Diencephalon (tissue), 1 donor: ENCODE results near the gene SURF4. TPM values are rescaled to one million over a fixed set of nuclear protein-coding genes. Genes with fewer than 3 reads are reported as not detected.

Experiments used
- small RNA-seq: library from RNA; depleted of rRNA; stranded (forward); fragments of <200 nt; gene quantifications from one replicate; pipeline ENCODE3, GENCODE V24; 2014
- total RNA-seq: library from RNA; depleted of rRNA; stranded (reverse); fragments of >200 nt; gene quantifications from one replicate; pipeline ENCODE4 v1.2.3, GENCODE V29; 2014

SURF4 gene
- 91.3 TPM for total RNA-seq

DNA sequence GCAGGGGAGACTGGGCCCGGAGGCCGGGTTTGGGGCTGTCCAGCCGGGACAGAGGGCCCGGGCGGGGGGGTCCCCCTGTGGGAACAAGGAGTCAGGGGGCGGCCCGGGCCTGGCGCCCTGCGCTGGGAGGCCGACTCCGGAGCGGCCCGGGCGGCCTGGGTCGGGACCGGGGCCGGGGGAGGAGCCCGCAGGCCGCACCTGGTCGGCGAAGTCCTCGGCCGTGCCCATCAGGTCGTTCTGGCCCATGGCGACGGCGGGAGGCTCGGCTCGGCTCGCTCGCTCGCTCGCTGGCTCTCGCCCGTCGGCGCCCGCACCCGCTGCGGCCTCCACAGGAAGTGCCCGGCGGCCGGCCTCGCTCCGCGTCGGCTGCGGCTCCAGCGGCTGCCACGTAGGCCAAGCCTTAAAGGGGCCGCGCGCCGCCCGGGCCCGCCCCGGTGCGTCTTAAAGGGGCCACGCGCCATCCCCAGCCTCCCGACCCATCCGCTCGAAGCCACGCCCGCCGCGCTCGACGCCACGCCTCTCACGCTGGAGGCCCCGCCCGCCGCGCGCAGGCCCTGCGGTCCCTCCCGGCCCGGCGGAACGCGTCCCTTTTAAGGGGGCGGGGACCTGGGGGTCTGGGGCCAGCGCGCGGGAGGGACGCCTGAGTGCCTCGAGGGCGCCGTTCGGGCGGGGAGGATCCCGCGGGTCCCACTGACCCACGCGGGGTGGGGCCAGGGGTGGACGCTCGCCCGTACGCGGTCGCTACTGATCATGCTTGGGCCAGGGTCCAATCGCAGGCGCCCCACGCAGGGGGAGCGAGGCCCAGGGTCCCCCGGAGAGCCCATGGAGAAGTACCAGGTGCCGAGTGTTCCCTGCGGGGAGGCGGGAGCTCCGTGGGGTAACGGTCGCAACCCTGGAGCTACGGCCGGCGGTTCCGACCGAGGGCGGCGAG lies at the start of gene SURF4, which contains the start of gene STKLD1:
Gene SURF4 (minus strand): TSS at position 337 of the 931 bp plus-strand sequence. CDS start 91 bp downstream, at position 246.
Gene STKLD1 (plus strand): TSS at position 643 of the 931 bp plus-strand sequence. CDS start 108 bp downstream, at position 751.

DNA sequence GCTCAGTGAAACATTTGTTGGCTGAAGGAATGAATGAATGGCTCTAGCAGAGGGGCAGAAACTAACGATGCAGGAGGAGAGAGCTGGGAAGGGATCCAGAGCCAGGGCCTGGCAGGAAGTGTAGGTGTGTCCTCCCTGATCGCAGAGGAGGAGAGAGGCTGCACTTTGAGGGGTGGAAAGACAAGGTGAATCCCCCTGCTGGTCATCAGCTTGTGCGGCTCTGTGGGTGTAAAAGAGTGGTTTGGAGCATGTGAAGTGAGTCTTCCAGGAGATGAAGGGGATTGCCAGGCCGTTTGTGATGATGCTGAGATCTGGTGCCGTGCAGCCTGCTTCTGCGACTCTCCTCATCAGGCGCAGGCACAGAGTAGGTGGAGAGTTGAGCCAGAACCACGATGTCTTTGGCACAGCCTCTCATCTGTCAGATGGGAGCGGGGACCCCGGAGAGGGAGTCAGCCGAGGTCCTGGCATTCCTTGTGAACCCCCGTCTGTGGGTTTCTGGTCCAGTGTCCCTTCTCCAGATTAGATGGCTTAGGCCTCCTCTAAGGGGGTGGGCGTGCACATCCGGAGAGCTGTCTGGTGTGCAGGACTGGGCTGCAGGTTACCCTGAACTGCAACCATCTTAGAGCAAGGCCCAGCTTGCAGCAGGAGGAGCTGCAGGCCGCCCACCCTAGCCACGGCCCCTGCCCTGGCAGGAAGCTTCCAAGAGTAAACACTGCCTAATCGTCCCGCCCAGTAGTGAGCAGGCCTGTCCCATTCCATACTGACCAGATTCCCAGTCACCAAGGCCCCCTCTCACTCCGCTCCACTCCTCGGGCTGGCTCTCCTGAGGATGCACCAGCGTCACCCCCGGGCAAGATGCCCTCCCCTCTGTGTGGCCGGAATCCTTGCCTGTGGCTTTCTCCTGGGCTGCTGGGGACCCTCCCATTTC lies 46.0 kb upstream of the SURF4 start, which contains the start of gene ADAMTS13:
Gene ADAMTS13 (plus strand): TSS at position 753 of the 928 bp plus-strand sequence. CDS start 77 bp downstream, at position 830.

DNA sequence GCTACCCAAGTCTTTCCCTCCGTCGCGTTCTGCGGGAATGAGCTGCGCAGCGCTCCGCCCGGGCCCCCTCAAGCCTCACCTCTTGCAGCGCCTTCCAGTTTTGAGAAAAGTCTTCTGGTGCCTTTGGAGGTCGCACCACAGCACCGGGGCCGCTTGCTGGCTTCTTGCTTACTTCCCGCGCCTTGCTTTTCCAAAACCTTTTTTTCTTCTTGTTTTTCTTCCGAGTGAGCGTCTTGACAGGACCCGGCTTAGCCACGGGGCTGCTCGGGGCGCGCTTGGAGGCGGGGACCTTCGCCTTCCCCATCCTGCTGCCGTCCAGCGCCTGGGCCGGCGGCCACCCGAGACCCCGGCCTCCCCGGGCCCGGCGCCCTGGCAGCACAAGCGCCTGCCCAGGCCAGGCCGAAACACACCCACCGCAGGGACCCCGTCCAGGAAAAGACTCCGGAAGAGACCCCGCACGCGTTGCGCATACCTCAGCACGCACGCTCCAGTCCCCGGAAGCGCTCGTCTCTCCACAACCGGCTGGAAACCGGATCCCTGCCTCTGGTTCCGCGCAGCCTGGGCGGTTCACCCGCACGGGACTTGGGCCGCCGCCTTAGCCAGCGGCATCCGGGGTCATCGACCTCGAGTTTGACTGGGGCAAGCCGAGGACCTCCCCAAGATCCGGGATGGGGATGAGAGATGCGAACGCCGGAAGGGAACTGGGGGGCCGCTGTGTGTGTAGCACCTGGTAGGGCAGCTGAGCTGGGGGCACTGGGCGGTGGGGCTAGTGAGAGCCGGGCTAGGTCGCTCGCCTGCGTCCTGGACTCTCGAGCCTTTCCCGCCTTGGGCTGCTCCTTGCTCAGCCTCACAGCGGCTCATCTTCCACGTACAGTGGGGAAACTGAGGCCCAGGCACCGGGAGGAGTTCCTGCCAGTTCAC lies 41.9 kb upstream of the SURF4 start, which contains the start of gene REXO4:
Gene REXO4 (minus strand): TSS at position 470 of the 921 bp plus-strand sequence. CDS start 166 bp downstream, at position 304.

DNA sequence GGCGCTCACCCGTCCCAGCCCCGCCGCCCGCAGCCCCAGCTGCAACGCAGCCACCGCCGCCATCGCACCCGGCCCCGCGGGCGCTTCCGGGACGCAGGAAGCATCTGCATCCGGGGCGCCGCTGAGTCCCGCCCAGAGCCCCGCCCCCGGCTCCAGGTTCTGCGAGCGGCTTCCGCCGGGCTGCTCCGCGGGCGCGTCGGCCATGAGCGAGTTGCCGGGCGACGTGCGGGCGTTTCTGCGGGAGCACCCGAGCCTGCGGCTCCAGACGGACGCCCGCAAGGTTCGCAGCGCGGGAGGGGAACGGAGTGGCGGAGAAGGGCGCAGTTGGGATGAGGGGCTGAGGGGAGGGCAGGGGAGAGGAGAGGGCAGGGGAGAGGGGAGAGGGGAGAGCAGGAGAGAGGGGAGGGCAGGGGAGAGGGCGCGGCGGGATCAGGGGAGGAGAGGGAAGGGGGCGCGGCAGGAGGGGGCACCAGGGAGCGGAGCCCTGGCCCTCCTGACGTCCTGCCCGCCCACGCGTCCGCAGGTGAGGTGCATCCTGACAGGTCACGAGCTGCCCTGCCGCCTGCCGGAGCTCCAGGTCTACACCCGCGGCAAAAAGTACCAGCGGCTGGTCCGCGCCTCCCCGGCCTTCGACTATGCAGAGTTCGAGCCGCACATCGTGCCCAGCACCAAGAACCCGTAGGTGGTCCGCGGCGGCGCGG lies 19.3 kb downstream of the SURF4 start, which contains the start of the genes SURF1 and SURF2:
Gene SURF1 (minus strand): TSS at position 97 of the 701 bp plus-strand sequence. CDS start 34 bp downstream, at position 63.
Gene SURF2 (plus strand): TSS at position 160 of the 701 bp plus-strand sequence. CDS start 43 bp downstream, at position 203.

DNA sequence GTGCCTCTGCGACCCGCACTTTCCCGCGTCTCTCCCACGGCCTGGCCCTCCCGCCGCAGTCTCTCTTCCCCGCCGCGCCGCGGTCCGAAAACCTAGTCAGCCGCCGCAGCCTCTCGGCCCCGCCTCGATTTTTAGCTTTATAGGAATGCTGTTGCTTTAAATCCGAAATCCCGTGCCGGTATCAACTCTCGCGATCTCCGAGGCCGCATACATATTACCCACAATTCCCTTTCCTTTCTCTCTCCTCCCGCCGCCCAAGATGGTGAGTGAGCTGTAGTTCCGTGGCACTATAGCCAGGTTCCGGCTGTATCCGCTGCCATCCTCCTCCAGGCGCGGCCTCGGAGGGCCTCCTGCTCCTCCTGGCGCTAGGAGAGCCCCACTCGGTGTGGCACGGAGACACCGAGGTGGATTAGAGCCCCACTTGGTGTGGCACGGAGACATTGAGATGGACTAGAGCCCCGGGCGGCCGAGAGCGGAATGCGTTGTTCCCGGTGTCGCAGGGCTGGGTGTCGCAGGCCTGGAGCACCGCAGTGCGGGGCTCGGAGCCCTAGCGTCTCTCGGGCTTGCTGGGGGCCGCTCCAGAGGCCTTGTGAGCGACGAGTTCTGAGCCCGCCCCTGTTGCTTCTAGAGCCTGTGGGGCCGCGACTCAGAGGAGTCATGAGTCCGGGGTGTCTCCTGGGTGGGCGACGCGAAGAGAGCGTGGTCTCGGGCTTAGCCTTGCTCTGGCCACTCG lies 27.7 kb downstream of the SURF4 start, which contains the start of the genes MED22 and RPL7A:
Gene MED22 (minus strand): TSS at position 147 of the 733 bp plus-strand sequence. CDS start 1,469 bp downstream, outside the sequence.
Gene RPL7A (plus strand): TSS at position 234 of the 733 bp plus-strand sequence. CDS start 26 bp downstream, at position 260.

DNA sequence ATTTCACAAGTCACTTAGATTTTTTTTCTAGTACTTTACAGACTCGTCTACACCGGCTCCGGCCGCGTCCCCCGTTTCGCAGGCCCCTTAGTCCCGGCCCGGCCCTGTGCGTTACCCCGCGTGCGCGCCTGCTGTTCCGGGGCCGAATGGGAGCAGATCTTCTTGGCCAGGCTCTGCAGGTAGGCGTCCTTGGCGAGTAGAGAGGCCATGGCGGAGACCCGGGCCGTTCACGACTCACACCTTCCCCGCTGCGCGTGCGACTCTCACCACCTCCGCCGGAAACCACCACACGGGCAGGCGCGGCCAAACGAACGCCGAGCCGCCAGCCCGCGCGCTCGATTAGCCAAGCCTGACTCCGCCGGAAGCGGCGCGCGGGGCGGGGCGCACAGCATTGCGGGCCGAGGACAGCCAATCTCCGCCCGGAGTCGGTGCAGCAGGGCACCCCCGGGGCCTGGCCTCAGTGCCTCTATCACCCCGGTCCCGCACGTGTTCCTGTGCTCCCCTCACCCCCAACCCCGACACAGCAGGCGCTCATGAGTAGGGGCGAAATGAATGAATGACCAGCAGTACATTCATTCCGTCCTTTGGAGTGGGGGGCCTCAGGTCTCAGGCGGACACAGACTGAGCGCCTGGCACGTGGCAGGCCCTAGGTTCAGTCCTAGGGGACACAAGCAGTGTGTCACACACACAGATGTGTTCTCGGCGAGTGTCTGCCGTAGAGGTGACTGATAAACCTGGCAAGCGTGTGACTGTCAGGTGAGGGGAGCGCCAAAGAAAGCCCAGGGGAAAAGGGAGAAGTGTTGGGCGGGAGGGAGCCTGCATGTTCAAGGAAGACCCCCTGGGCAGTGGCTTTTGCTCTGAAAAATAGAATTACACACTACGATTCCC lies 39.7 kb downstream of the SURF4 start, which contains the start of gene SURF6:
Gene SURF6 (minus strand): TSS at position 265 of the 888 bp plus-strand sequence. CDS start 56 bp downstream, at position 209.

Small RNA genes lying within 50 kb of the gene (small RNA-seq; reads per million reads assigned to genes)
- gene RF00019: not detected
- gene SNORD24: not detected
- not detected for gene SNORD36A
- gene SNORD36B: not detected
- gene SNORD36C: not detected

Other genes starting within 250 kb of the SURF4 start
- gene GBGT1, start 212.1 kb downstream of the SURF4 start, total RNA-seq: 3.7 TPM
- not detected for gene OBP2B, start 166.8 kb downstream of the SURF4 start, total RNA-seq
- gene ABO, start 100.9 kb downstream of the SURF4 start, total RNA-seq: under 0.01 TPM
- 18.2 TPM for gene SURF6, start 39.9 kb downstream of the SURF4 start, total RNA-seq
- gene MED22, start 27.9 kb downstream of the SURF4 start, total RNA-seq: 15.9 TPM
- 914 TPM for gene RPL7A, start 27.8 kb downstream of the SURF4 start, total RNA-seq
- gene SURF1, start 19.6 kb downstream of the SURF4 start, total RNA-seq: 17.8 TPM
- gene SURF2, start 19.5 kb downstream of the SURF4 start, total RNA-seq: 19.6 TPM
- gene STKLD1, start 306 bp upstream of the SURF4 start, total RNA-seq: 3.0 TPM
- 13.6 TPM for gene REXO4, start 42.0 kb upstream of the SURF4 start, total RNA-seq
- gene ADAMTS13, start 46.3 kb upstream of the SURF4 start, total RNA-seq: 3.5 TPM
- gene CACFD1, start 83.9 kb upstream of the SURF4 start, total RNA-seq: 23.1 TPM
- 22.8 TPM for gene SLC2A6, start 103.0 kb upstream of the SURF4 start, total RNA-seq
- not detected for gene MYMK, start 148.9 kb upstream of the SURF4 start, total RNA-seq
- 6.0 TPM for gene ADAMTSL2, start 158.6 kb upstream of the SURF4 start, total RNA-seq
- gene FAM163B, start 233.3 kb upstream of the SURF4 start, total RNA-seq: 11.3 TPM